Stimulated activated CD4-positive, alpha-beta T cell treated with anti-CD3 and anti-CD28 coated beads, Interleukin-2, amount 100 ng/mL, for 24 hours (primary cell): ENCODE data around the gene RHOU.
"Not testable (repeated sequence)": the region's sequence is repeated elsewhere in the genome, so short reads cannot be mapped to it uniquely, and the experiment has no call there.

Experiments
- DNase-seq, 2 donors: peaks; one replicate each; pipeline ENCODE4 v3.0.0-alpha.2; 2020

RHOU gene

DNA sequence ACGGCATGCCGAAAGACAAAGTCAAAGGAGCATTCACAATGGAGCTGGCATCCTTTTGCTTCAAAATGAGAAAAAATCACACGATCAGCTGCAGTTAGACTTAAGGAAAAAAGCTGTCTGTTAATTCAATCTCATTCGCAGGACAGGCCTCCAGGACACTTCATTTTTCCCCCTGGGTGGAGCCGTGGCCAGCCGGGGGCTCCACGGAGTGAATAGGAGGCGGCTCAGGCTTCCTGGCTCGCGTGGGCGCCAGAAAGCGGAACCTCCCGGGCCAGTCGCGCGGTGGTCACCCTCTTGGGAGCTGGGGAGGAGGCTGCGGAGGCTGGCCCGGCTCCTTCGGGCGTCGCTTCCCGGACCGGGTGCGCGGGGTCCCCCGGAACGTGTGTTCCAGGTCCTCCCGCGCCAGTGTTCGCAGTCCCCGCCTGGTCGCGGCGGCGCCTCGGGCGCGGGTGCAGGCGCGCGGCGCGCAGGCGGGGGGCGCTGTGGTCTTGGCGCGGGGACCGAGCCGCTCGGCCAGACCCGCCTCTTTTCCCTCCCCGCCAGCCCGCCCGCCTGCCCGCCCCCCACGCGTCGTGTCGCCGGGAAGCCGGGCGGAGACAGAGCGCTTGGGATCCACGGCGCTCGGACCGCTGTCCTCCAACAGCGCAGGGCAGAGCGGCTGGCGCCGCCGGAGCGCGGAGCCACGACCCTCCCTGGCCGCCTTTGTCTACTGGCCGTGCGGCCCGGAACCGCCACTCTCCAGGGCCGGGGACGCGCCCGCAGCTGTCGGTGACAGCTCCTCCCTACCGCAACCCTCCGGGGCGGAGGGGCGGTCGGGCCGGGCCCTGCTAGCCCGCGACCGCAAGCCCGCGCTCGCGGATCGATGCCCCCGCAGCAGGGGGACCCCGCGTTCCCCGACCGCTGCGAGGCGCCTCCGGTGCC is at the start of gene RHOU:
Gene RHOU, plus strand, starts transcription at position 599 of the 921 bp plus-strand sequence. Its CDS starts 264 bp downstream, at position 863.
- peak; percentile 68 to 76 for DNase-seq

DNA sequence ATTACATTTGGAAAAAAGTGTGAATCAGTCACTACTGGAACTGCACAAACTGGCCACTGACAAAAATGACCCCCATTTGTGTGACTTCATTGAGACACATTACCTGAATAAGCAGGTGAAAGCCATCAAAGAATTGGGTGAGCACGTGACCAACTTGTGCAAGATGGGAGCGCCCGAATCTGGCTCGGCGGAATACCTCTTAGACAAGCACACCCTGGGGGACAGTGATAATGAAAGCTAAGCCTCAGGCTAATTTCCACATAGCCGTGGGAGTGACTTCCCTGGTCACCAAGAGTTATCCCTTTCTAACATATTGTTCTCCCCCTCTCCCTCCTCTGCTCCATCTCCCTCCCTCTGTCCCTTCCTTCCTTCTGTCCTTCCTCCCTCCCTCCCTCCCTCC is 47.7 kb upstream of the RHOU start:
- DNase-seq: no peak

DNA sequence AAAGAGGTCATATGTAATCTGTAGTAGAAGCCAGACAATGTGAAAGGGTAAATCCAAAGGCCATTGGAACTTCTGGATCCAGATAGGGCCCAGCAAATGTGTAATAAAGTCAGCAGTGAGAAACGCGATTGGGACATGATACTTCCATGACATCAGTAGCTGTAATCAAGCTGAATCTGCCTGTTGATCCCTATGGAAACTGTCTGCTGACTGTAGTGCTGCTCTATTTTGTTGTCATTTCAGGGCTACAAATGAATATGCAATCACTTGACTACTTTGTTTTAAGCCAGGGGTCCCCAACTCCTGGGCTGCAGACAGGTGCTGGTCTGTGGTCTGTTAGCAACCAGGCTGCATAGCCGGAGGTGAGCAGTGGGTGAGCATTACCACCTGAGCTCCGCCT is 46.0 kb upstream of the RHOU start:
- DNase-seq: no peak

DNA sequence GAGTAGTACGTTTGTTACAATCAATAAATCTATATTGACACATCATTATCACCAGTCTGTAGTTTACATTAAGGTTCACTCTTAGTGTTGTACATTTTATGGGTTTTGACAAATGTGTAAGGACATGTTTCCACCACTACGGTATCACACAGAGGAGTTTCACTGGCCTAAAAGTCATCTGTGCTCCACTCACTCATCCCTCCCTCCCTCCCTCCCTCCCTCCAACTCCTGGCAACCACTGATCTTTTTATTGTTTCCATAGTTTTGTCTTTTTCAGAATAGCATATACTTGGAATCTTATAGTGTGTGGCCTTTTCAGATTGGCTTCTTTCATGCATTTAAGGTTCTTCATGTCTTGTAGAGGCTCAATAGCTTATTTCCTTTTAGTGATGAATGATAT is 44.1 kb upstream of the RHOU start:
- no peak for DNase-seq

DNA sequence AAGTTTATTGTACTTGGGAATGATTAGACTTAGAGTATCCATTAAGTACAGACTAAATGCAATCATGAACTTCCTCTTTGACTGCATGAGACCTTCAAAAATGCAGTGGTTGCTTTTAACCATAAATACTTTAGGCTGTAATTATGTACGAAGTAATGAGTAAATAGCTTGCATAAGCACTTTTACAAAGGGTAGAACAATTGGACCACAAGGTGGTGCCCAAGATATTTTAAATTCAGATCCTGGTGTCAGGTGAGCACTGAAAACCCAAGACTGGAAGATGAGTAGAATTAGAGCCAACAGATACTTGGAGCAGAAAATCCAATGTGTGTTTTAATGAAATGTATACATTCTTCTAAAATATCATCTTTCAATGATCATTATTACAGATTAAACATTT is 43.4 kb upstream of the RHOU start:
- DNase-seq: no peak

DNA sequence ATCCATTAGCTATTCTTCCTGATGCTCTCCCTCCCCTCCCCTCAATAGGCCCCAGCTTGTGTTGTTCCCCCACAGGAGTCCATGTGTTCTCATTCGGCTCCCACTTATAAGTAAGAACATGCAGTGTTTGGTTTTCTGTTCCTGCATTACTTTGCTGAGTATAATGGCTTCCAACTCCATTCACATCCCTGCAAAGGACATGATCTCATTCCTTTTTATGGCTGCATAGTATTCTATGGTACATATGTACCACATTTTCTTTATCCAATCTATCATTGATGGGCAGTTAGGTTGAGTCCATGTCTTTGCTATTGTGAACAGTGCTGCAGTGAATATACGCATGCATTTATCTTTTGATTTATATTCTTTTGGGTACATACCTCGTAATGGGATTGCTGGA is 40.8 kb upstream of the RHOU start:
- not testable (repeated sequence) for DNase-seq

DNA sequence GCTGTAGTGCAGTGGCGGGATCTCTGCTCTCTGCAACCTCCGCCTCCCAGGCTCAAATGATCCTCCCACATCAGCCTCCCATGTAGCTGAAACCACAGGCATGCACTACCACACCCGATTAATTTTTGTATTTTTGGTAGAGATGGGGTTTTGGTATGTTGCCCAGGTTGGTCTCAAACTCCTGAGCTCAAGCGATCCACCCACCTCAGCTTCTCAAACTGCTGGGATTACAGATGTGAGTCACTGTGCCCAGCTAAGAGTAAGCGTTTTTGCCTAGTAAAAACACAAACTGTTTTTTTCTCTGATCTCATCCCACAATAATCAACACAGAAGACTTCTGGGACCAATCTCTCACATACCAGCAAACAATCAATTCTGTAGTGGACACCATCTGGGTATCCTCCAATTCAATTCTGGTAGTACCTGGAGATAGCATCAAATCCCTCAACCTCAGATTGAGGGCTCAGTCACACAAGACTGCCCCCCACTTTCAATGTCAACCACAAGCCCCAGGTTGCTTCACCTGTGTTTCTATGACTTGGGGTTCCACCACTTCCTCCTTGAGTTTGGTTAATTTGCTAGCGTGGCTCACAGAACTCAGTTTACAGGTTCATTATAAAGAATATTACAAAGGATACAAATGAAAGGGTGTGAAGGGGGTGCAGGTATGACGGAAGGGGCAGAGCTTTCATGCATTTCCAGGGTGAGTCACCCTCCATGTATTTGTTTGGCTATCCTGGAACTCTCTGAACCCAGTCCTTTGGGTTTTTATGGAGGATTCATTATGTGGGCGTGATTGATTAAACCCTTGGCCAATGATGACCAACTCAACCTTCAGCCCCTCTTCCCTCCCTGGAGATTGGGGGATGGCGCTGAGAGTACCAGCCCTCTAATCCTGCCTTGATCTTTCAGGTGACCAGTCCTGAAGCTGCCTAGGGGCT is 40.0 kb upstream of the RHOU start:
- DNase-seq: no peak

DNA sequence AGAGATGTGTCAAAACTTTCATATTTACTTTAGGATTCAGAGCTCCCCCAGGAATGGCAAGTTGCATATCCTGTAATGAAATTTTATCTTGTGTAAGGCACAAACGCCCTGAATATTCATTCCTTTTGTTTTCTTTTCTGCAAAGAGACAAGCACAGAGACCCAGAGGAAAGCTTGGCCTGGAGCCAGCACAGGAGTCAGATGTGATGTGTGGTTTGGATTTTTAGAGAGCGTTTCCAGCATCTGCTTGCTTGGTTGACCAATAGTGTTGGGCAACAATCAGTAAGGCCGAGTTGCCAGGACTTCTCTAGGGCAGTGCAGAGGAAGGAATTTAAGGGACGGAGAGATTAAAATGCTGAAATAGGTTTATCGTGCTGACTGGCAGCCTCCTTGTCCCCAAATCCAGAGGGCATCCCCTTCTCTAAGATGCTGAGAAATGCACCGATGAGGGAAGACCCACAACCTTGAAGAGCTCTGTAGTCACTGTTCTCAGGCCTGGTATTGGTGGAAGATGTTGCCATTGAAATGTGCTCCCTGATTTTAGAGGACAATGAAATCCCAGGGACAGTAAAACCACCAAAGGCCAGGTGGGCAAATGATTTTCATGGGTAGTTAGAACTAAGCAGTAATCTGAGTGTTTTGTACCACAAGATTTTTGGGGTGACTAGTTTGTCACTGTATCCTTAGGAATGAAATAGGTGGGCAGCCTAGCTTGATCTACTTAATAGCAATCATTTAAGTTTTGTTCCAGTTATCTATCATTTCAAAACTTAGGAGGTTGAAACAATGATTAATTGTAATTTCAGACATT is 37.9 kb upstream of the RHOU start:
- DNase-seq: no peak

DNA sequence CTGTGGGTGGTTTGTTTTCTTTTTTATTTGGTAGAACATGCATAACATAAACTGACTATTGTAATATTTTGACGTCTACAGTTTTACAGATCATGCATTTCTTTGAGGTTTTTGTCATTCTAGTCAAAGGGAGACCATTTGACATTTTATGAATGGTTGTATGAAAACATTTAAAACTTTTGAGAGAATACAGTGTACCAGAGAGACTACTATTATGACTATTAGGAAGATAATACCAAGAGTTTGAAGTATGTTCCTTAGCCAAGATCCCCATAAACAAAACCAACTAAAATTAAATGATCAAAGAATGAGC is 37.3 kb upstream of the RHOU start:
- DNase-seq: no peak

DNA sequence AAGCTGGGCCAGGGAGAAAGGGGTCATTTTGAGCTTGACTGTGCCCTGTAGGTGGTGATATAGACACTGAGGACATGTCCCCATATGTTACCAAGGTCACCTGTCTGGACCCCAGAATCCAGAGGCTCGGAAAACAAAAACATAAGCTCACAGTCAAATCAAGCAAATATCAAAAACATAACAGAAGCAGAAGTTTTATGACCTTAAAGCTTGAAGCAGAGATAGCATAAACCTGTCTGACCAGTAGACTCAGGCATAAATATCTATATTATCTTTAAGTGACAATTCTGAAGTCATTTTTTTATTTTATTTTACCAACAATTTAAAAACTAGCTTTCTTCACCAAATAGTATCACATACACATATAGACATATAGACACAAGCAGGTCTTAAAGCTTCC is 32.8 kb upstream of the RHOU start:
- DNase-seq: no peak

DNA sequence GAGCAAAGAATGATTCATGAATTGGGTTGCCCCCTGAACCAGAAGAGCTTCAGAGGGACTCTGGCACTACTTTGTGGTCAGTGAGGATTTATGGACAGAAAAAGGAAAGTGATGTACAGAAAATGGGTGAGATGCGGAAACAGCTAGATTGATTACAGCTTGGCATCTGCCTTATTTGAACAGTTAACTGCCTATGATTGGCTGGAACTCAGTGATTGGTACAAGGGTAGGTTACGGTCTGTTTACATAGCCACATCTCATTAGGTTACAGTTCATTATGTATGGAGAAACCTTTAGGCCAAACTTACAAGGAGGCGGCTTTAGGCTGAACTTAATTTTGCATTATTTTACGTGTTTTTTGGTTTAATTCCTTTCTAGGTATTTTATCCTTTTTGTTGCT is 29.0 kb upstream of the RHOU start:
- no peak for DNase-seq

DNA sequence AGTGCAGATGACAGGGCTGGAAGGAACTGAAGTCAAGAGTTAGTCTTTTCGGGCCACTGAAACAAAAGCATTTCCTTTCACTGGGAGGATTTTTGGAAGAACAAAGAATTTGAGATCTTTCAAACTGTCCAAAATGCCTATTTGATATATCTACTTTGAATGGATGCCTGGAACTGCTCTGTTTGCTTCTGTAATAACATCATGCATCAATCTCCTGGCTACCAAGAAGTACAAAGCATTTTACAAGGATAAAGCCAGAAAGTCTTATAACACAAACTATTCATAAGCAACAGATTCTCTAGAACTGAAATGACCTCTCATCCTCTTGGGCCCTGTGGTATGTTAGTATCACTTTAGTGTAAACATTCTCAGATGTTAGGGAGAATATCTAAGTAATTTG is 18.2 kb upstream of the RHOU start:
- no peak for DNase-seq

DNA sequence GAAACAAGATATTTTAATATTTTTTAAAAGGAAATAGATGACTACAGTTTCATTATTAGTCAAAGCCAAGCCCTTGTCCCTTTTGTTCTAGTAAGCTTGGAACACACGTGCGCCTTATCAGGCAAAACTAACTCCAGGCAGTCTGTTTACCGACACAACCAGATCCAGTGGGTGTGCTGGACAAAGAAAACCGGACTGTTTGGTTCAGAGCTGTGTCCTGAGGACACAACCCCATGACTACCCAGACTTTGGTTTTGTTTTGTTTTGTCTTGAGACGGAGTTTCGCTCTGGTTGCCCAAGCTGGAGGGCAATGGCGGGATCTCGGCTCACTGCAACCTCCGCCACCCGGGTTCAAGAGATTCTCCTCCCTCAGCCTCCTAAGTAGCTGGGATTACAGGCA is 13.9 kb upstream of the RHOU start:
- DNase-seq: no peak

DNA sequence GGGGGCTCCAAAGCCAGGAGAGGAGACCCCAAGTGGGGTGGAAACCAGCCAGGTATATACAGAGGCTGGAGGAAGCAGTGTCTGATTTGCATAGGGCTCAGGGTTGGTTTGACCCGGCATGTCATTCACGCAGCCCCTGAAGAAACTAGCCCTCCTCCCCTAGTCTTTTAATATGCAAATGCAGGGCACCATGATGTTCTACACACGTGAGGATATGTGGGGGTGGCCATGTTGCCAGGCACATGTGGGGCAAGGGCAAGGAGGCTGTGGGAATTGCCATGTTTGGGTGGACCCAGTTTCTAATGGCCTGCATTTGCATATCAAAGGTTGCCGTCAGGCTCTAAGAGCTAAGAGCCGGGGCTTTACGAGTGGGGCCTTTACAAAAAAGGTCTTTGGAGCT is 12.0 kb upstream of the RHOU start:
- no peak for DNase-seq

DNA sequence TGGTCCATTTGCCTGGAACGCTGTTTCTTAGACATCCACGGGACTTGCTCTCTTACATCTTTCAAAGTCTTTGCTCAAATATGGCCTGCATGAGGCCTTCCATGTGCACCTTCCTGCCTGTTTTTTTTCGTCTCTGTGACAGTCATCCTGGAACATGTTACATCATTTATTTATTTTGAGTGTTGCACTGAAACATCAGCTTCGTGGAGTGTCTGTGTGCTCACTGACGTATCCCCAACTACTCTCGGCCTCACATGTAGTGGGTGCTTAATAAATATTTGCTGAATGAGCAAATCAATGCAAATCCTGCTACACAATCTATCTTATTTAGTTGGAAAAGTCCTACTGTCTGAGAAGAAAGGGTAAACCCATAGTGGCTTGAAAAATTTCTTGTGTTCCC is 11.4 kb upstream of the RHOU start:
- no peak for DNase-seq

DNA sequence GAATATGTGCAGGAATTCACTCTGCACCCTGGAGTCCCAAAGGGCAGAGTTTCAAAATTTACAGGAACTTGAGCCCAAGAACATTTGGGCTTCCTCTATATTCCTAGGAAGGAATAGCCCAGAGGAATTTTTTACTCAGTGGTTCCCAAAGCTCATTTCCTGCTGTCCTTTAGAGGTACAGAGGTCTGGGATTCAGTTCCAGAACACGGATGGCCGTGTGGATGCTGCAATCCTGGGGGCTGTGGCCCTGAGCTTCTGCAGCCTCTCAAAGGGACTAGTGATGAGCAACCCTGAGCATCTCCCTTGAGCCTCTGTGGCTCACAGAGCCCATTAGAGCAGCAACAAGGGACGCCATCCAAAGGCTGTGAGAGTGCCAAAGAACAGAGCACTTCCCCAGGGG is 10.1 kb upstream of the RHOU start:
- no peak for DNase-seq

DNA sequence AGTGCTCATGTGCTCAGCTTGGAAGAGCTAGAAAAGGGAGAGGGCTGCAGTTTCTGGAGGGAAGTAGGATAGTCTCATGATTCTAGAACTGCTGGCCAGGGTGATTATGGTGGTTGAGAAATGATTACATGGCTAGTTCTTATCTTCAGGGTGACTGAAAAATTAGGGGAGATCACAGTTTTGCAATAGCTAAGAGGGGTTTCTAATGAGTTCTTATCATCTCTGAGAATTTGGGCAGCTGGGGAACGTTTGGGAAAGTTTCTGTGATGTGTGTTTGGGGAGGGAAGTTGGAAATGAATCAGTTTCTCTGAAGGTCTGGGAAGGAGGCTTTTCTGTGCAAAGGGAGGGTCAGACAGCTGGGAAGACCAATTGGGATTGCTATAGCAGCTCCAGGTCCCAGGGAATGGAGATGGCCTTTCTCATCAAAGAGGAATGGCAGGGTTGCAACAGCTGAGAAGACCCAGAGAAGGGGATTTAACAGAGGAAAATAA is 7.6 kb upstream of the RHOU start:
- DNase-seq: no peak

DNA sequence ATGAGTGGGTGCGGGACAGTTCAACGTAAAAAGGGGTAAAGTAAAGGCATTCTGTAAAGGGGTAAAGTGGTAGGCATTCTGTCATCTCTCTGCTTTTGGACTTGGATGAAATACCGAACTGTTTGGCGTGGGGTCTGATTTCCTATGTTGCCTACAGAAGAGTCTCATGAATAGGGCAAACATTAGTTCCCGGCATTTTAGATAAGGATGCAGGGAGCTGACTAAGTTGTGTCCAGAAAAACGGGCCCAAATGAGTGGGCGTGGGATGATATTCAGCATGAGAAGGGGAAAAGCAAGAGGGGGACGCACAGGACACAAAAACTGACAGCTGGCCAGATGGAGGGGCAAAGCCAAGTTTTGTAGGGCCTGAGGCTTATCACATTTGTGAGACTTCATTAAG is 2.9 kb upstream of the RHOU start:
- no peak for DNase-seq

DNA sequence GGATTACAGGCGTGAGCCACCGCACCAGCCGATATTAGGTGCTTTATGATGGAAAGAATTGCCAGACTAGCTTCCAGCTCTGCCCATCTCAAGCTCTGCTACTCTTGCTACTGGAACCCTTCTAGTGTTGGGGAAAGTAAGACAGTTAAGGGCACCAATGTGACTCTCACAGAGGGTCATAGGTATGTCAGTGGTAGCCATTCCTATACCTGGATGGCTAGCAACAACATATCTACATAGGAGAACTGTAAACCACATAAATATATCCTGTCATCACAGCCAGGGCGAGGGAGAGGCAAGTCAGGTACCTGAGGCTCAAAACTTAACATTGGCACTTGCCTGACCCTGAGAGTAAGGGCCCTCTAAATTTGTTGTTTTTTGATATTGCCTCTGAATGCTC is 1.7 kb upstream of the RHOU start:
- no peak for DNase-seq

DNA sequence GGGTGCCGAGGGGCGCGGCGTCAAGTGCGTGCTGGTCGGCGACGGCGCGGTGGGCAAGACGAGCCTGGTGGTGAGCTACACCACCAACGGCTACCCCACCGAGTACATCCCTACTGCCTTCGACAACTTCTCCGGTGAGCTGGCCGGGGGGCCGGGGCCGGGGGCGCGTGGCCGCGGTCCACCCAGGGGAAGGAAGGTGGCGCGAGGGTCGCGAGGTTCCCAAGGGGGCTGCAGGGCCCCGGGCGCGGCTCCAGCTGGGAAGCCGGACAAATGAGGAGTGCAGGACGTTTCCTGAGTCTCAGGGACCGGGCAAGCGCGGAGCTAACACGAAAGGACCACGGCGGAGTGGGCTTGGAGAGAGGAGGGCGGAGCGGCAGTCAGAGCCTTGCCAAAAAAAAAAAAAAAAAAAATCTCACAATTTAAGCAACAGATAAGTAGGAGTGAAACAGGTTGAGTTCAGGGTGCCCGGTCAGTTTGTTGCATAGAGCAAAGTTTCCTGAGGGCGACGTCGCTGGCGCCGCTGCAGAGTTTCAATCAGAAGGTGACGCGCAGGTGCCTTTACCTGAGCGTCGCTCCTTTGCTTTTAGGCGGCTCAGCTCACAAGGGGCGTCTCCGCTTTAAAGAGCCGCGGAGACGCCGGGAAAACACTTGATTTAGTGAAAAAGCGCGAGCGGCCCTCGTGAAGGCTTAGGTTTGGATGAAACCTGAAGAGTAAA is 750 bp downstream of the RHOU start:
- DNase-seq: peak; percentile 18 to 24

DNA sequence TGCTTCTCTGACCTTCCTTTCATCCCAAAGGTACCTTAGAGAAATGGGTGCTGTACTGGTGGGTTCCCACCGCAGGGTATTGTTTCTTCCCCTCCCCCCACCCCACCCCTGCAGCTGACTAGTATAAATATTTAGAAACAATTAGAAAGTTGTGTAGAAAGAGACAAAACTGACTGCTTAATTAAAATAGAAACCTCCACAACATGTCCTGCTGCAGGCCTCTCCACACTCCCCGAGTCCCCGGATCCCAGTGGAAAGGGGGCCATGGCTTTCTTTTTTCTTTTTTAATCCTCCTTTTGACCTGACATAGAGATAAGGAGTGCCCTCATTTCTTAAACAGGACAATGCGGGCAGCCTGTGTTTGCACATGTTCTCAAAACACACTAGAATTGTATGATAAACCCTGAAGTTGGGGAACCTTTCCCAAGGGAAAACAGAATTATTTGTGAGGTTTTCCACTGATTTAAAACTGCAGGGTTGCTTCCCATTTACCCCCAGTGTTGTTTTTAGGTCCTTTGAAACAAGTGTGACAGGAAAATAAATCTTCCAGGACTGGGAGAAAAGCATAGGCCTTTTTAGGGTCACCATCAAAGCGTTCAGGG is 1.7 kb downstream of the RHOU start:
- no peak for DNase-seq

DNA sequence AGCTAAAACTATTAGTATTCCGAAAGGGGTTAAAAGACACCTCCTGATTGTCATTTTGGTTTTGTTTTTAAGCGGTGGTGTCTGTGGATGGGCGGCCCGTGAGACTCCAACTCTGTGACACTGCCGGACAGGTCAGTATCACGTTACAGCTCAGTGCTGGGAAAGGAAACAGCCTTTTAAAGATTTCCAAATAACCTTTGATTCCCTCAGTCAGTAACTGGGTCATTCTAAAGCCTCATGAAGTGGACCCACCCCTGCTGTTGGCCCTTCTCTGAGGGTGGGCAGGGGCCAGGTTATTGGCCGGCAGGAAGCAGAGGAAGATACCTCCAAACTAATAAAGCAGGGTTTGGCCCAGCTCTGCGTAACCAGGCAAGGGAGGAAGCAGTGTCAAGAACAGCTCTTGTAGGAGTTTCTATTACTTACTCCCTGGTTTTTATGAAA is 2.3 kb downstream of the RHOU start:
- no peak for DNase-seq
